ENCODE results near the gene ATAD1. TPM values are rescaled to one million over a fixed set of nuclear protein-coding genes. Genes with fewer than 3 reads are reported as not detected.

Gene ATAD1
- total RNA-seq, 1 donor from 2014 or later, result 63.2 TPM

- peaks cover 20% of the 10 kb centered on the region for H3K4me1 Mint-ChIP-seq
- Histone ChIP-seq H3K36me3 (no peaks in the 10 kb centered on the region), H3F3A (ENCODE audit: low read depth) (peaks cover 18% of the 10 kb centered on the region)
Measured at GRCh38 chr10:87733081-87733480, 84.9 kb downstream of the ATAD1 start.

GRCh38 chr10:87729940-87730339 lies 88.1 kb downstream of the ATAD1 start:
- Histone ChIP-seq H3K9me3 (ENCODE audit: low read depth) (no peaks in the 10 kb centered on the region), H4K20me1 (ENCODE audit: low read depth) (no peaks in the 10 kb centered on the region), H3K27ac (no peak overlapping the region), H3K27me3 (no peaks in the 10 kb centered on the region), H3K79me2 (ENCODE audit: low read depth) (no peaks in the 10 kb centered on the region), H2AFZ (replicated peaks) (no peak overlapping the region), H3K4me3 (no peak overlapping the region), H3K9ac (no peak overlapping the region), H3K4me2 (no peak overlapping the region), H3K36me3 (no peaks in the 10 kb centered on the region), H3F3A (ENCODE audit: low read depth) (peaks cover 8% of the 10 kb centered on the region), H3K4me1 (peaks cover 26% of the 10 kb centered on the region)
- Mint-ChIP-seq H3K27ac (no peak overlapping the region), H3K9me3 (no peaks in the 10 kb centered on the region), H3K27me3 (ENCODE audit: insufficient read depth, low read depth) (no peaks in the 10 kb centered on the region), H3K36me3 (peaks cover 2% of the 10 kb centered on the region), H3K4me1 (peaks cover 14% of the 10 kb centered on the region), H3K4me3 (no peak overlapping the region)
- TF ChIP-seq, protein P1, sequence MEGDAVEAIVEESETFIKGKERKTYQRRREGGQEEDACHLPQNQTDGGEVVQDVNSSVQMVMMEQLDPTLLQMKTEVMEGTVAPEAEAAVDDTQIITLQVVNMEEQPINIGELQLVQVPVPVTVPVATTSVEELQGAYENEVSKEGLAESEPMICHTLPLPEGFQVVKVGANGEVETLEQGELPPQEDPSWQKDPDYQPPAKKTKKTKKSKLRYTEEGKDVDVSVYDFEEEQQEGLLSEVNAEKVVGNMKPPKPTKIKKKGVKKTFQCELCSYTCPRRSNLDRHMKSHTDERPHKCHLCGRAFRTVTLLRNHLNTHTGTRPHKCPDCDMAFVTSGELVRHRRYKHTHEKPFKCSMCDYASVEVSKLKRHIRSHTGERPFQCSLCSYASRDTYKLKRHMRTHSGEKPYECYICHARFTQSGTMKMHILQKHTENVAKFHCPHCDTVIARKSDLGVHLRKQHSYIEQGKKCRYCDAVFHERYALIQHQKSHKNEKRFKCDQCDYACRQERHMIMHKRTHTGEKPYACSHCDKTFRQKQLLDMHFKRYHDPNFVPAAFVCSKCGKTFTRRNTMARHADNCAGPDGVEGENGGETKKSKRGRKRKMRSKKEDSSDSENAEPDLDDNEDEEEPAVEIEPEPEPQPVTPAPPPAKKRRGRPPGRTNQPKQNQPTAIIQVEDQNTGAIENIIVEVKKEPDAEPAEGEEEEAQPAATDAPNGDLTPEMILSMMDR (IDR thresholded peaks at IDR 0.05), result no peak
- no peak for TF ChIP-seq EZH2phosphoT487 (IDR thresholded peaks at IDR 0.05)
- no peak for TF ChIP-seq EZH2 (IDR thresholded peaks at IDR 0.05)
- no peak for DNase-seq (ENCODE audit: low spot score)

More at GRCh38 chr10:87733081-87733480, 84.9 kb downstream of the ATAD1 start:
- peaks cover 36% of the 10 kb centered on the region for H3K4me1 ChIP-seq
- H3K79me2 ChIP-seq (ENCODE audit: low read depth), result no peaks in the 10 kb centered on the region
- H2AFZ ChIP-seq (replicated peaks), result no peak overlapping the region
- Mint-ChIP-seq H3K27ac (no peak overlapping the region), H3K9me3 (no peaks in the 10 kb centered on the region), H3K27me3 (ENCODE audit: insufficient read depth, low read depth) (peaks cover 3% of the 10 kb centered on the region), H3K36me3 (peaks cover 2% of the 10 kb centered on the region), H3K4me3 (no peak overlapping the region)
- no peak overlapping the region for H3K4me2 ChIP-seq
- no peak overlapping the region for H3K4me3 ChIP-seq
- TF ChIP-seq, protein P1 (IDR thresholded peaks at IDR 0.05), result no peak
- TF ChIP-seq EZH2phosphoT487 (IDR thresholded peaks at IDR 0.05) (no peak), EZH2 (IDR thresholded peaks at IDR 0.05) (no peak)
- no peaks in the 10 kb centered on the region for H3K27me3 ChIP-seq
- H3K27ac ChIP-seq, result no peak overlapping the region
- H4K20me1 ChIP-seq (ENCODE audit: low read depth), result no peaks in the 10 kb centered on the region
- DNase-seq (ENCODE audit: low spot score), result no peak
- no peak overlapping the region for H3K9ac ChIP-seq
- H3K9me3 ChIP-seq (ENCODE audit: low read depth), result no peaks in the 10 kb centered on the region

DNA sequence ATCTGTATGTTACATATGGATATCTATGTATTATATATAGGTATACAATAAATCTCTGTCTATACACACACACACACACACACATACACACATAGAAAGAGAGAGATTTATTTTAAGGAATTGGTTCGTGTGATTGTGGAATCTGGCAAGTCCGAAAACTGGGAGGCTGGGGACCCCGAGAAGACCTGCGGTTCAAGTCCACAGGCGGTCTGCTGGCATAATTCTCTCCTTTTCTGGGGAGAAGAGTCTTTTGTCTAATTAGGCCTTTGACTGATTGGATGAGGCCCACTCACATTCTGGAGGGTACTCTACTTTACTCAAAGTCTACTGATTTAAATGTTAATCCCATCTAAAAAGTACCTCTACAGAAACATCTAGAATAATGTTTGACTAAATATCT lies 93.2 kb downstream of the ATAD1 start:
- Histone ChIP-seq H3K27ac (no peak overlapping the region), H2AFZ (replicated peaks) (no peak overlapping the region), H3K4me1 (peaks cover 1% of the 10 kb centered on the region), H4K20me1 (ENCODE audit: low read depth) (no peaks in the 10 kb centered on the region), H3K27me3 (no peaks in the 10 kb centered on the region), H3K36me3 (no peaks in the 10 kb centered on the region), H3K79me2 (ENCODE audit: low read depth) (no peaks in the 10 kb centered on the region), H3K9me3 (ENCODE audit: low read depth) (no peaks in the 10 kb centered on the region), H3K4me2 (no peak overlapping the region), H3K4me3 (no peak overlapping the region), H3K9ac (no peak overlapping the region), H3F3A (ENCODE audit: low read depth) (no peaks in the 10 kb centered on the region)
- Mint-ChIP-seq H3K4me1 (peaks cover 4% of the 10 kb centered on the region), H3K27ac (no peak overlapping the region), H3K27me3 (ENCODE audit: insufficient read depth, low read depth) (no peaks in the 10 kb centered on the region), H3K36me3 (no peaks in the 10 kb centered on the region), H3K9me3 (no peaks in the 10 kb centered on the region), H3K4me3 (no peak overlapping the region)
- TF ChIP-seq, protein P1 (IDR thresholded peaks at IDR 0.05), result no peak
- TF ChIP-seq EZH2phosphoT487 (IDR thresholded peaks at IDR 0.05) (no peak), EZH2 (IDR thresholded peaks at IDR 0.05) (no peak)
- DNase-seq (ENCODE audit: low spot score), result no peak
